Keratinocyte (primary cell): ENCODE results near the gene RGSL1.

Source experiments
- EZH2 ChIP-seq: IDR thresholded peaks from one replicate; pipeline ENCODE4 v1.6.1; 2012; ENCODE audit warnings: inconsistent platforms, mild to moderate bottlenecking, low read length, moderate library complexity
- TF ChIP-seq, protein P1 (sequence below), 3 experiments: IDR thresholded peaks in 1 of 3; conservative IDR thresholded peaks in 1 of 3; optimal IDR thresholded peaks in 1 of 3; 2 replicates in 2 of 3; 3 replicates in 1 of 3; pipeline versions ENCODE3 to v1.5.1; 2011; ENCODE audit warnings: low read length in 3 of 3, mild to moderate bottlenecking in 3 of 3, moderate library complexity in 2 of 3, control low read depth in 1 of 3, inconsistent platforms in 1 of 3; ENCODE audit not compliant: insufficient read depth in 2 of 3; ENCODE audit errors: extremely low read depth in 1 of 3

DNA sequence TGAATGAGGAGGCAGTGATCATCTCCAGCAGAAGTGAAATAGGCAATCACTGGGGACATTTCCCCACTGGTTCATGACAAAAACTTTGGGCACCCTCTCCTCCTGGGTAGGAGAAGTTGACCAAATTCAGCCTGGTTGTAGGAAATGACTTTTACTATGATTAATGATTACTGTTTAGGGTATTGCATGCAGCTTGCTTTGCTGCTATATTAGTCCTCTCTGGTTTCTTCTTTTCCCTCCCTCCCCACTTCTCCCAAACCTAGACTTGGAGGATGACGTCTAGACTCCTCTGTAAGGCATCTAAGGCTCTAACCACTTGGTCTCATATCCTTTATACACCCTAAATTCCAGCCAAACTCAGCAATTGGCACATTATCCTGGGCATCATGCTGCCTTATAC lies 157.6 kb downstream of the RGSL1 start:
- TF ChIP-seq, protein P1, sequence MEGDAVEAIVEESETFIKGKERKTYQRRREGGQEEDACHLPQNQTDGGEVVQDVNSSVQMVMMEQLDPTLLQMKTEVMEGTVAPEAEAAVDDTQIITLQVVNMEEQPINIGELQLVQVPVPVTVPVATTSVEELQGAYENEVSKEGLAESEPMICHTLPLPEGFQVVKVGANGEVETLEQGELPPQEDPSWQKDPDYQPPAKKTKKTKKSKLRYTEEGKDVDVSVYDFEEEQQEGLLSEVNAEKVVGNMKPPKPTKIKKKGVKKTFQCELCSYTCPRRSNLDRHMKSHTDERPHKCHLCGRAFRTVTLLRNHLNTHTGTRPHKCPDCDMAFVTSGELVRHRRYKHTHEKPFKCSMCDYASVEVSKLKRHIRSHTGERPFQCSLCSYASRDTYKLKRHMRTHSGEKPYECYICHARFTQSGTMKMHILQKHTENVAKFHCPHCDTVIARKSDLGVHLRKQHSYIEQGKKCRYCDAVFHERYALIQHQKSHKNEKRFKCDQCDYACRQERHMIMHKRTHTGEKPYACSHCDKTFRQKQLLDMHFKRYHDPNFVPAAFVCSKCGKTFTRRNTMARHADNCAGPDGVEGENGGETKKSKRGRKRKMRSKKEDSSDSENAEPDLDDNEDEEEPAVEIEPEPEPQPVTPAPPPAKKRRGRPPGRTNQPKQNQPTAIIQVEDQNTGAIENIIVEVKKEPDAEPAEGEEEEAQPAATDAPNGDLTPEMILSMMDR (optimal IDR thresholded peaks at IDR 0.05 in 1 of 3, IDR thresholded peaks at IDR 0.05 in 1 of 3, conservative IDR thresholded peaks at IDR 0.05 in 1 of 3; ENCODE audit: extremely low read depth in 1 of 3, insufficient read depth in 2 of 3, low read length in 3 of 3) = no peak
- no peak for TF ChIP-seq EZH2
